ENCODE data around the gene SDHB.
A peak's percentile ranks its signal among the peaks of the same experiment; 100 is the strongest.
"Not testable (repeated sequence)": the region's sequence is repeated elsewhere in the genome, so short reads cannot be mapped to it uniquely, and the experiment has no call there.

SDHB gene

DNA sequence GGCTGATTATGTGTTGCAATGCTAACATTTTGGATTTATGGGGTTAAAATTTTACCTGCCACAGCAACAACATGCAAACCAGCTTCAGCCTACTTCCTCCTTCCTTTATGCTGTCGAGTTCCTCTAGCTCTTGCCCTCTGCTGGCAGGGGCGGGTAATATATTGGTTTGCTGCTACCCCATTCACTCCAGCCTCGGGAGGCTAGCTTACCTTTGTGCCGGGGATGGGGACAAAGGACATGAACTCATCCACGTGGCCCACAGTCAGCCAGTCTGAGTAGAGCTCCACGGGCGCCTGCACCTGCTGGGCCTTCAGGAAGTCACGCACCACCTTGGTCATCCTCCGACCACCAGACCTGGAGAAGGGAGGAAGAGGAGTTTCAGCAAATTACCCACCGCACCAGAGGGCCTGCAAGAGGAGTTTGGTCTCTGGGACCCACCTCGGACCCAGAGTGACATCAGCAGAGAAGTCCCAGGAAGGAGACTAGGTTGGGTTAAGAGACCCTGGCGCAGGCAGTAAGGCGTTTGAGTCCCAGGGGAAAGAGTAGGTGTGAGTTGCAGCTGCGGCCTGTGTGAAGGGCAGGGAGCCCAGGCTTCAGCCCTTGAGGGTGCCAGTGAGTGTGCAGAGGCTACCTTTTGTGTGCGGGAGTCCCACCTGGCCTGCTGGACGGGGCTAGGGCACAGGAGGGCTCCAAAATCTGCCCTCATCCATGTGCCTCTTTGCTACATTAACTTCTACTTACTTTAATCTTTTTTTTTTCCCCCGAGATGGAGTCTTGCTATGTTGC is 21.8 kb upstream of the SDHB start:
- DNase-seq (ENCODE audit: low spot score): peak; percentile 83

DNA sequence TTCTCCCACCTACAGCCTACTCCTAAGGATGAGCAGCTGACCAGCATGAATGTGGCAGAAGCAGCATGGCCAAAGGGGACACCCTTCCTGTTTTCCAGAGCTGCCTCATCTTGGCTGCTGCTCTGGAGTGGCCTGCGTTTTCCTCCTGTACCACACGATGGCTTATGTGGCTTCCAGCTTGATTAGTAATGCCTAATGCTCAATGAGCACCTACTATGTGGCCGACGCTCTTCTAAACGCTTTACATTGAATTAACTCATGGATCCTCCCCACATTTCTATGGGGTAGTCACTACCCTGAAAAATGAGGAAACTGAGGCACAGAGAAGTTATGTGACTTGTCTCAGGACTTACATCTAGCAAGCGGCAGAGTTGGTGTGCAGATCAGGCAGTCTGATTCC is 18.0 kb upstream of the SDHB start:
- no peak for DNase-seq (ENCODE audit: low spot score)

DNA sequence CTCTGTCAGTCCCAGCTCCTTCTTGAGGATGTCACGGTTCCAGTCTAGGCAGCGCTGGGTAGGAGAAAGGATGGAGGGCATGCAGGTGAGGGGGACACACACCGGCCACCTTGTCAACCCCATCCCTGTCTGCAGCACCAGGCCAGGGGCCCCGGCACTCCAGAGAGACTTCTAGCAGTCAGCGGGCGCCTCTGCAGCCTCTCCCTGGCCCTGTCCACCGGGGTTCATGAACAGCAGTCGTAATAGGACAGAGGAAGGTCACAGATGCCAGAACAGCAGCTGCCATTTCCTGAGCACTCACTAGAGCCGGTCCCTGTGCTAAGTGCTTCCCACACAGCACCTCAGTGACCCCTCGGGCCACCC is 16.3 kb upstream of the SDHB start:
- DNase-seq (ENCODE audit: low spot score): no peak

DNA sequence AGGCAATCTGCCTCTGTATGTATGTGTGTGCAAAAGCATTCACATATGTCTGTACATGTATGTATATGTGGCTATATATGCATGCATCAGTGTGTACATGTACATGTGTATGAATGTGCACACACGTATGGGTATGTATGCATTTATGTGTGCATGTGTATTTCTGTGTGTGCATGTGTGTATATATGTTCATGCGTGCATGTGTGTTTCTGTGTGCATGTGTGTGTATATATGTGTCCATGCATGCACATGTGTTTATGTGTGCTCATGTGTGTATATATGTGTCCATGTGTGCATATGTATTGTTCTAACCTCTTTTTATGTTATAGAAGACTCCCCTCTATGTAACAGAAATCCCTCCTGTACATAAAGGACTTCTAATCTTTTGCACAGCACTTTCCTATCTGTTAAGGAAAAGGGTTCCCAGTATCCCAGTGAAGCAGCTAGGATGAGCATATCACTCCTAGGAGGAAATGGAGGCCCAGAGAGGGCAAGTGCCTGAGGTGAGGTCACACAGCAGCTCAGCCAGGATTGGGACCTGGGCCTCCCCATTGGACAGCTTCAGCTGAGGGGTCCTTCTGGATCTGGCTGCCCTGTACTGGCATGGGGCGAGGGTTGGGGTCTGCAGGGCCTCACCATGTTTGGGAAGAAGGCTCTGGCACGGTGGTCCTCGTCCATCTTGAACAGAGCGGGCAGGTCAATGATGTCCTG is 15.8 kb upstream of the SDHB start:
- DNase-seq (ENCODE audit: low spot score): no peak

DNA sequence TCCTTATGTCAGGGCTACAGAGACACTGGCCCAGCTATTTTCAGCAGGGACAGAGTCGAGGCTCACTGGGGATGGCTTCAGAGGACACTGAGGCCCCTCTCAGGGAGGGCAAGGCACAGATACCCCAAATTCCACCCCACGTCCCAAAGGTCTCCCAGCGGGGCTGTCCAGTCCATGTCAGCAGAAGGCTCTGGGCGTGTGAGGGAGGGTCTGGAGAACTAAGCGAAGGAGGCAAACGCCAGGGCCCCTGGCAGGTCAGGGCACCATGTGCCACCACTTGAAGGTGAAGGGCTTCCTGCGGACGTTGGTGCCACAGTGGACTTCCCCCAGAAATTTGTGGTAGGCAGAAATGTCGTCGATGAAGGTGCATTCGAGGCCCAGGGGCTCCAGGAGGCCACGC is 15.0 kb upstream of the SDHB start:
- no peak for DNase-seq (ENCODE audit: low spot score)

- DNase-seq (ENCODE audit: low spot score): no peak
These were observed 13.8 kb upstream of the SDHB start for GRCh38 chr1:17067465-17068240.

DNA sequence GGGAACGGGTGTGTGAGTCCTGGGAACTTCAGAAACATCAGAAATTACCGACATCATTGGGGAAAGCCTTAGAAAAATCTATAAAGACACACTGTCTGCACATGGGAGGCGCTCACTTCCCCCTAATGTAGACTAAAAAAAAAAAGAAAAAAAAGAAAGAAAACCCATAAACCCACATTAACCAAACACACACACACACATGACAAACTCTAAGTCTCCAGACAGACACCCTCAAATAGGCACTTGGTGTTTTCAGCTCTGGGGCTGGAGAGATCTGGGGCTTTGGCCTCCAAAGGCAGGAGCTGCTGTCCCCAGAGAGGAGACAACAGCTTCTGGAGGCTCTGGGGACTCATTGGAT is 13.2 kb upstream of the SDHB start:
- DNase-seq (ENCODE audit: low spot score): no peak

- no peak for DNase-seq (ENCODE audit: low spot score)
These were observed 12.7 kb upstream of the SDHB start for GRCh38 chr1:17066361-17067068.

DNA sequence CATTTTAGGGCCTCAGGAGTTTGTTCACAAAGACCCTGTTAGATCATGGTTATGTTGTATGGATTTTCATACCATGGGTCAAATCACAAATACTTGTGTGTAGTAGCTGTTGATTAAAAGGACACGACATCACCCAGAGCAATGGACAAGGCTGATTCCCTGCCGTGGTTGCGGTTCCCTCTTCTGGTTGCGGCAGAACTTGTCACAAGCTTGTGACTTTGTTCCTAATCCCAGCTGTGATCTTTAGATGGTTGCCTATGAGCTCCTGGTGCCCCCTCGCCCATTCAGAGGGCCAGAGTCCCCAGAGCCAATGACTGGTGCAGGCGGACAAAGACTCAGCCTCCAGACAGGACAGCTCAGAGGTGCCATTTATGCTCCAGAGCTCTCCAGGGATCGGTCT is 11.8 kb upstream of the SDHB start:
- DNase-seq (ENCODE audit: low spot score): no peak

GRCh38 chr1:17062751-17063150 is 8.9 kb upstream of the SDHB start:
- DNase-seq (ENCODE audit: low spot score): not testable (repeated sequence)

DNA sequence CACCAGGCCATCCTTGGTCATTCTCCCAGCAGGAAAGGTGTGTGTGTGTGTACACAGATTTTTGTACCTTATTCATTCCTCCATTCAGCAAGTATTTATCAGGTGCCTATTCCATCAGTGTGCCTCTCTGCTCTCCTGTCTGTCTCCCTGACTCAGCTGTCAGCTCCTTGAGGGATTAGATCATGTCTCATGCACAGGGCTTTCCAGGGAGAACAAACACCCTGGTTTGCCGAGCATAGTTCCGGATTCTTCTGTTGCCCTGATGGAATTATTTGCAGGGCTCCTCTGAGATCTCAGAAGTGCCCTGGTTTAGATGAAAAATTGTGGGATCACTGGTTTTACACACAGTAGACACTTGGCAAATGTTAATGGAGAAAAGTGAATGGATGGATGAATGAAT is 8.1 kb upstream of the SDHB start:
- DNase-seq (ENCODE audit: low spot score): no peak

GRCh38 chr1:17061486-17061885 is 7.7 kb upstream of the SDHB start:
- DNase-seq (ENCODE audit: low spot score): no peak

DNA sequence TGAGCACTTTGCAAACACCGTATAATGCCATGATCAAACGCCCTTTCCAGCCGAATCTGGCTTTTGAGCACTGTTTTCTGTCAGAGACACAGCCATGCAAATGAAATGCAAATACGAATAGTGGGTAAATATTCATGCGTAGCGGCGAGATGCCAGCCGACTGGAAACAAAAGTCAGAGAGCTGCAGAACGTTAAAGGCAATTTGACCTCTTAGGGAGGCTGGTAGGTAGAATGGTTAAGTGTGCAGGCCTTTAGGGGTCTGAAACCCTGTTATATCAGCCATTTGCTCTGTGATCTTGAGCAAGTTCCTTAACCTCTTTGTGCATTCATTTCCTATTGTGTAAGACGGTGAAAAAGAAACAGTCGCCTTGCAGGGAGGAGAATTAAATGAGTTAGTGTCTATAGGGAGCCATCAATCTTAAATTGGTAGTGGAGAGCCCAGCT is 6.5 kb upstream of the SDHB start:
- DNase-seq (ENCODE audit: low spot score): no peak

DNA sequence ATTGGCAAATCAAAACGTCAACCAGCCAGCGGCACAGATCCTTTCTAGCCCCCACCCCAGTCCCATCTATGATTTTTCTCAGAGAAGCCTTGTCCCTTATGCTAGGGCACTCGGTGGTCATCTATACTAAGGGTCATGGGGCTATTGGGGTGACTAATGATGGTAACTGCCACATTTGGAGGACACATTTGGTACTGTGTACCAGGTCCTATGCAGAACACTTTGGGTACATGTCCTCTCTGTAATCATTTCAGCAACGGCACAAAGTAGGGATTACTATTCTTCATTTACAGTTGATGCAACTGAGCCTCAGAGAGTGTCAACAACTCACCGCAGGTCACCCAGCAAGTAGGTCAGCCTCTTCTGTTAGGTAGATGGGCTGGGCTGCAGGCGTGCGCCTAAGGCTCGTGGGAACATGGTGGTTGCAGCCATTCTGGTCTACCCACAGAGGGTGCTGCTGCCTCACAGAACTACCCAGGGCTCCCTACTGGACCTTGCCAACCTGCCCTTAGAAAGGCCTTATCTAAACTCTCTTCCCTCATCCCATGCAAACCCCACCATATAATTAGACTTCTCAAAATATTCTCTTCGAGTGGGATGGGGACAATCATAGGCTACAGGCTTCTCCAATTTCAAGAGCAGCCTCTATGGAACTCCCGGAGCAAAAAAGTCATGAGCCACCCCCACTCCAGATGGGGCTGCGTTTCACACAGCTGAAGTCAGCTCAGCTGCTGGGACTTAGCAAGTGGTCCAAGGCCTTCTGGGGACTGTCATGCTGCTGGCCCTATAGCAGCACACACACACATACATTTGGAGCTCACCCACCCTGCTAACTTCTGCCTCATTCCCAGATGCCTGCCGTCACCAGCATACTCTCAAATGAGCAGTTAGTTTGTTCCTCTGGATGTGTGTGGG is 5.8 kb upstream of the SDHB start:
- peak; percentile 83 for DNase-seq (ENCODE audit: low spot score)

DNA sequence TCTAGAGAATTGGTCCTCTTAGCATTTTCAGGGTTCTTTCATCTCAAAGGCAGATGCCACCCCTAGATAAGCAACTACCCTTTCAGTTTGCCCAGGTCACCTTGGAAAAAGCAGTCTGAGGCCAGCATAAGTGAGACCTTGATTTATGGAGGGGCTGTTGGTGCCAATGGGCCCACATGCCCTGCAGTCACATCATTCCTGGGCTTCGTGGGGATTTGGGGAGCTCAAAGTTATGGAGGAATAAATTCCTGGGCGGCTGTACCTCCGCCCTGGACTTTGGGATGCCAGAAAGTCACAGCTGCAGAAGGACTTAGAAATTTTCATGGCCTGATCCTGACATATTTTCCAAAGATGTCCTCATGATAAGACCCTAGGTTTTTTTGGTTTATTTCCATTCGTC is 2.7 kb upstream of the SDHB start:
- no peak for DNase-seq (ENCODE audit: low spot score)

GRCh38 chr1:17055801-17056200 is 2.0 kb upstream of the SDHB start:
- DNase-seq (ENCODE audit: low spot score): no peak

- no peak for DNase-seq (ENCODE audit: low spot score)
These were observed 647 bp downstream of the SDHB start for GRCh38 chr1:17053086-17053684.

DNA sequence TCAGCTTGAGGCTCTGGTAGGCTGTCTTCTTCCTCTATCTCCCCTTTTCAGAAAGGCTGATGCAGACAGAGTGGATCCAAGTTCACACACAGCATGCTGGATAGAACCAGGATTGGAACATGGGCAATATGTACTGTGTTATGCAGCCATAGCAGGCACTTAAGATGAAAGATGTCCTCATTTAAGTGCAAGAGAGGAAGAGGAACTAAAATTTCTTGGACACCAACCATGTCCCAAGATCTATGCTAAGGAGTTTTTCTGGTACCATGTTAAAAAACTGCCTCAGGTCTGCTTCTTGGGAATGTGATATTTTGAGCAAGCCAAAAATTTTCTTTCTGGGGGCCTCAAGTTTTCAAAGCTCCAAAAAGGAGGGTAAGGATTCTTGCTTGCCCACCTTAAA is 1.2 kb downstream of the SDHB start:
- DNase-seq (ENCODE audit: low spot score): no peak

GRCh38 chr1:17052038-17052437 is 1.8 kb downstream of the SDHB start:
- DNase-seq (ENCODE audit: low spot score): no peak

GRCh38 chr1:17047924-17048323 is 5.9 kb downstream of the SDHB start:
- no peak for DNase-seq (ENCODE audit: low spot score)

GRCh38 chr1:17046334-17046657 is 7.5 kb downstream of the SDHB start:
- DNase-seq (ENCODE audit: low spot score): no peak
